ENCODE data around the gene NANP. TPM values are rescaled to one million over a fixed set of nuclear protein-coding genes. Genes with fewer than 3 reads are reported as not detected.
A peak's percentile ranks its signal among the peaks of the same experiment; 100 is the strongest.

The NANP gene
- total and polyA plus RNA-seq, 9 of the 15 experiments (the other 6 are each of a cell fraction or from before 2014, with no cell fraction given), result 5.4 to 8.4 (median 6.9) TPM

GRCh38 chr20:25623736-25624499 lies at the start of gene NANP (continued):
- TF ChIP-seq ZNF3 (CRISPR knock-in tag; IDR thresholded peaks at IDR 0.05), result no peak
- TF ChIP-seq LEF1 (IDR thresholded peaks at IDR 0.05), result no peak
- no peak; the same call in 1 of the 2 replicates for TF ChIP-seq NFRKB (IDR thresholded peaks at IDR 0.05; ENCODE audit: low read depth)
- TF ChIP-seq MYNN (IDR thresholded peaks at IDR 0.05), result no peak
- no peak for TF ChIP-seq MYNN (CRISPR knock-in tag; IDR thresholded peaks at IDR 0.05)
- TF ChIP-seq MCM5 (IDR thresholded peaks at IDR 0.05; ENCODE audit: low read depth), result no peak
- TF ChIP-seq ZNF551 (CRISPR knock-in tag; IDR thresholded peaks at IDR 0.05), result no peak
- TF ChIP-seq HEY1 (CRISPR knock-in tag; IDR thresholded peaks at IDR 0.05; ENCODE audit: borderline replicate concordance), result no peak
- no peak for TF ChIP-seq ZNF124 (CRISPR knock-in tag; IDR thresholded peaks at IDR 0.05)
- TF ChIP-seq RCOR1 (IDR thresholded peaks at IDR 0.05; ENCODE audit: borderline replicate concordance in 1 of 2, low read depth in 2 of 2, low read length in 2 of 2), result no peak
- TF ChIP-seq SRSF7 (optimal IDR thresholded peaks at IDR 0.05; ENCODE audit: low read depth, low read length), result no peak
- no peak for TF ChIP-seq NCOA4 (IDR thresholded peaks at IDR 0.05; ENCODE audit: partially characterized antibody)
- no peak for TF ChIP-seq FOXP1 (CRISPR knock-in tag; IDR thresholded peaks at IDR 0.05)
- TF ChIP-seq PATZ1 (CRISPR knock-in tag; IDR thresholded peaks at IDR 0.05; ENCODE audit: borderline replicate concordance), result no peak
- TF ChIP-seq NELFE (IDR thresholded peaks at IDR 0.05; ENCODE audit: insufficient read depth, insufficient read length), result no peak
- no peak for TF ChIP-seq ZNF395 (CRISPR knock-in tag; IDR thresholded peaks at IDR 0.05)
- no peak for TF ChIP-seq BCOR (IDR thresholded peaks at IDR 0.05)
- no peak for TF ChIP-seq NCOR1 (IDR thresholded peaks at IDR 0.05)
- TF ChIP-seq ARNT (IDR thresholded peaks at IDR 0.05), result no peak
- TF ChIP-seq CREB3L1 (IDR thresholded peaks at IDR 0.05; ENCODE audit: borderline replicate concordance, low read depth), result peak; percentile 76
- no peak for TF ChIP-seq RFX1 (IDR thresholded peaks at IDR 0.05)
- no peak for TF ChIP-seq DNMT1 (IDR thresholded peaks at IDR 0.05)
- no peak for TF ChIP-seq TRIM24 (IDR thresholded peaks at IDR 0.05)
- TF ChIP-seq DDX20 (tag; IDR thresholded peaks at IDR 0.05; ENCODE audit: low read depth), result no peak
- TF ChIP-seq ZNF830 (CRISPR knock-in tag; IDR thresholded peaks at IDR 0.05), result no peak
- TF ChIP-seq E2F4 (CRISPR knock-in tag; IDR thresholded peaks at IDR 0.05; ENCODE audit: low read depth), result no peak
